ENCODE measurements around the gene ZGLP1.
A peak's percentile ranks its signal among the peaks of the same experiment; 100 is the strongest.

- peak; percentile 94 for TF ChIP-seq CTCF (conservative IDR thresholded peaks at IDR 0.05; ENCODE audit: low read length)
- TF ChIP-seq EZH2phosphoT487 (IDR thresholded peaks at IDR 0.05; ENCODE audit: borderline replicate concordance, low read depth, low read length): no peak
Measured at GRCh38 chr19:10269333-10270179, 40.1 kb downstream of the ZGLP1 start.

Measured in OCI-LY7 (cell line).